Caco-2 (cell line): ENCODE results near the gene ADNP. TPM values are rescaled to one million over a fixed set of nuclear protein-coding genes. Genes with fewer than 3 reads are reported as not detected.

Experiments
- BruUV-seq: library from RNA; stranded (reverse); fragments of 400-500 nt; replicated peaks from 2 replicates; lab custom pipeline; 2021; lab: Mats Ljungman, UMichigan
- CTCF ChIA-PET: fragments of 300-600 bp; sonication (Branson Sonifier 250); formaldehyde crosslinking; loops from one replicate; lab custom pipeline; 2022; ENCODE audit warnings: antibody characterized with exemption; lab: Charles Lee
- POLR2A ChIA-PET: fragments of 300-600 bp; sonication (Branson Sonifier 250); formaldehyde crosslinking; loops from one replicate; lab custom pipeline; 2022; ENCODE audit warnings: antibody characterized with exemption; lab: Charles Lee
- DNase-seq, 2 experiments: peaks; one replicate each; pipeline versions ENCODE4 v3.0.0 to v3.0.0-alpha.2; 2020 to 2022
- H3K27me3 ChIP-seq: replicated peaks from 2 replicates; pipeline ENCODE4 v1.6.0; 2011; ENCODE audit warnings: low read length; ENCODE audit not compliant: control insufficient read depth, insufficient read depth
- H3K36me3 ChIP-seq: 2 replicates; pipeline ENCODE4 v1.5.1; 2011; ENCODE audit warnings: low read length; ENCODE audit not compliant: control insufficient read depth, insufficient read depth
- H3K4me1 ChIP-seq: fragments of 250-450 bp; sonication (Bioruptor Pico); 2 replicates; pipeline ENCODE4 v1.5.1; 2020; ENCODE audit warnings: mild to moderate bottlenecking
- H3K4me3 ChIP-seq: 2 replicates; pipeline ENCODE4 v1.5.1; 2011; ENCODE audit warnings: low read depth, mild to moderate bottlenecking, control low read depth, low read length
- H3K9me3 ChIP-seq: fragments of 250-450 bp; sonication (Bioruptor Pico); 2 replicates; pipeline ENCODE4 v1.5.1; 2020; ENCODE audit warnings: mild to moderate bottlenecking, moderate library complexity
- H3K27ac Mint-ChIP-seq: one replicate; pipeline ENCODE4 v1.8.0; 2022; ENCODE audit warnings: mixed read lengths; ENCODE audit not compliant: unreplicated experiment
- H3K27me3 Mint-ChIP-seq: one replicate; pipeline ENCODE4 v1.8.0; 2022; ENCODE audit warnings: mixed read lengths; ENCODE audit not compliant: insufficient read depth, unreplicated experiment
- H3K36me3 Mint-ChIP-seq: one replicate; pipeline ENCODE4 v1.8.0; 2022; ENCODE audit warnings: mild to moderate bottlenecking, mixed read lengths; ENCODE audit not compliant: insufficient read depth, unreplicated experiment
- H3K4me1 Mint-ChIP-seq: one replicate; pipeline ENCODE4 v1.8.0; 2022; ENCODE audit warnings: low read depth, mixed read lengths; ENCODE audit not compliant: unreplicated experiment
- H3K4me3 Mint-ChIP-seq: one replicate; pipeline ENCODE4 v1.8.0; 2022; ENCODE audit warnings: mild to moderate bottlenecking, moderate library complexity, mixed read lengths; ENCODE audit not compliant: unreplicated experiment
- H3K9me3 Mint-ChIP-seq: one replicate; pipeline ENCODE4 v1.8.0; 2022; ENCODE audit warnings: mixed read lengths; ENCODE audit not compliant: unreplicated experiment
- intact Hi-C: fragments of 100-400 bp; cut with micrococcal nuclease; formaldehyde crosslinking; loops from one replicate; pipeline ENCODE4 v1.10.0; 2022; ENCODE audit not compliant: unreplicated experiment
- total RNA-seq: library from RNA; stranded (reverse); gene quantifications from 2 replicates; pipeline ENCODE4 v1.2.3, GENCODE V29; 2022
- TF ChIP-seq, protein P1 (sequence below), 2 experiments: fragments of 200-600 bp in 1 of 2; IDR thresholded peaks; 1 replicate in 1 of 2; 2 replicates in 1 of 2; pipeline versions ENCODE4 v1.5.1 to v1.8.0; 2011 to 2022; ENCODE audit warnings: antibody characterized with exemption in 1 of 2, control low read depth in 1 of 2, inconsistent platforms in 1 of 2, low read depth in 1 of 2, low read length in 1 of 2, mild to moderate bottlenecking in 1 of 2, moderate library complexity in 1 of 2; ENCODE audit not compliant: insufficient read depth in 1 of 2, severe bottlenecking in 1 of 2, unreplicated experiment in 1 of 2

The ADNP gene
- total RNA-seq, 1 experiment from 2014 or later: 154 TPM

DNA sequence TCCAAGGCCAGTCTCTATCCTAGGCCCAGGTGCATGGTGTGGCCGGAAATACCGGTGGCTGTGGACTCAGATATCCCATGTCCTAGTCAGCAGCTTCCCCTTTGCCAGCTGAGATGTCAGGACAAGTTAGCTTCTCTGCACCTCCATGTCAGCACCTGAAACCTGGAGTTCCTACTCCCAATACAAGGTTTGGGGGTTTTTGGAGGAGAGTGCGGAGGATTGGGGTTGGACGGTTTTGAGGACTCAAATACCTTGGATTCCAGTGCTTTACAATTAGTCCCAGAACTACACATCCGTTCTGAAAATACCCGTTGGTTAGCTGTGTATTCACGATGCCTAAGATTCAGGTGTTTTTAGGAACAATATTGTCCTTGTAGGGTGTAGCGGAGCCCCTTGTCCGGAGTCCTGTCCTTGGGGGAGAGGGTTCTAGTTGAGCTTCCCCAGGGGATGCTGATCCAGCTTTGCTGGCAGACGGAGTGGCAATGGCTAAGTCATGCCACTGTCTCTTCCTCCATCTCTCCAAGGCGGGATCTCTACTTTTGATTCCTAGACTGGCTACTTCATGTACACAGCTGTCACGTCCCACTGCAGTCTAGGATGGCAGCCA lies 45.0 kb downstream of the ADNP start:
- no peaks in the 10 kb centered on the region for H3K9me3 ChIP-seq
- no TSS peak for BruUV-seq
- CTCF ChIA-PET: interaction anchor here (0.6 to 1.7 kb wide), 2 partner anchors 92 to 484 kb away, joined by 5 read pairs; partner anchors contain the start of gene BCAS4
- TF ChIP-seq, protein P1, sequence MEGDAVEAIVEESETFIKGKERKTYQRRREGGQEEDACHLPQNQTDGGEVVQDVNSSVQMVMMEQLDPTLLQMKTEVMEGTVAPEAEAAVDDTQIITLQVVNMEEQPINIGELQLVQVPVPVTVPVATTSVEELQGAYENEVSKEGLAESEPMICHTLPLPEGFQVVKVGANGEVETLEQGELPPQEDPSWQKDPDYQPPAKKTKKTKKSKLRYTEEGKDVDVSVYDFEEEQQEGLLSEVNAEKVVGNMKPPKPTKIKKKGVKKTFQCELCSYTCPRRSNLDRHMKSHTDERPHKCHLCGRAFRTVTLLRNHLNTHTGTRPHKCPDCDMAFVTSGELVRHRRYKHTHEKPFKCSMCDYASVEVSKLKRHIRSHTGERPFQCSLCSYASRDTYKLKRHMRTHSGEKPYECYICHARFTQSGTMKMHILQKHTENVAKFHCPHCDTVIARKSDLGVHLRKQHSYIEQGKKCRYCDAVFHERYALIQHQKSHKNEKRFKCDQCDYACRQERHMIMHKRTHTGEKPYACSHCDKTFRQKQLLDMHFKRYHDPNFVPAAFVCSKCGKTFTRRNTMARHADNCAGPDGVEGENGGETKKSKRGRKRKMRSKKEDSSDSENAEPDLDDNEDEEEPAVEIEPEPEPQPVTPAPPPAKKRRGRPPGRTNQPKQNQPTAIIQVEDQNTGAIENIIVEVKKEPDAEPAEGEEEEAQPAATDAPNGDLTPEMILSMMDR (IDR thresholded peaks at IDR 0.05; ENCODE audit: insufficient read depth in 1 of 2, low read depth in 1 of 2, low read length in 1 of 2, severe bottlenecking in 1 of 2, unreplicated experiment in 1 of 2): no peak
- no peaks in the 10 kb centered on the region for H3K9me3 Mint-ChIP-seq
- no peak overlapping the region for H3K4me3 ChIP-seq
- peaks cover 83% of the 10 kb centered on the region for H3K36me3 Mint-ChIP-seq
- H3K4me1 ChIP-seq: no peaks in the 10 kb centered on the region
- H3K36me3 ChIP-seq: peaks cover 2% of the 10 kb centered on the region
- H3K4me3 Mint-ChIP-seq: no peak overlapping the region
- POLR2A ChIA-PET: no interaction called here
- intact Hi-C loops: no loop called here
- H3K27me3 ChIP-seq: no peaks in the 10 kb centered on the region
- DNase-seq: peak in 1 of 2 experiments; percentile 38
- H3K27ac Mint-ChIP-seq: peak overlapping the region; percentile 66
- no peaks in the 10 kb centered on the region for H3K27me3 Mint-ChIP-seq
- no peaks in the 10 kb centered on the region for H3K4me1 Mint-ChIP-seq

DNA sequence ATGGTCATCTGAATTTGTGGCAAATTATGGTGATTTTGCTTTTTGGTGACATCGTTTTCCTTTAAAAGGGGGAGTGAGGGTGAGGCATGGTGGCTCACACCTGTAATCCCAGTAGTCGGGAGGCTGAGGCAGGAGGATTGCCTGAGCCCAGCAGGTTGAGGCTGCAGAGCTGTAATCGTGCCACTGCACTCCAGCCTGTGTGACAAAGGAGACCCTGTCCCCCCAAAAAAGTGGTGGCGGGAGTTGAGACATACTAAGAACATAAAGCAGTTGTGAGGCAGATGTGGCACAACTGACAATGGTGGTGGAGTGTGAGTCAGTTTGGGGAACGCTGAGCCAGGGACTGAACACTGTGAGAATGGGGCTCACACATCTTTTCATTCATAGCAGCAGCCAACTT lies 45.5 kb downstream of the ADNP start:
- no peak overlapping the region for H3K4me3 Mint-ChIP-seq
- no peak overlapping the region for H3K4me3 ChIP-seq
- no peaks in the 10 kb centered on the region for H3K9me3 Mint-ChIP-seq
- CTCF ChIA-PET: interaction anchor here (0.6 to 1.7 kb wide), 2 partner anchors 91 to 484 kb away, joined by 5 read pairs; partner anchors contain the start of gene BCAS4
- peak overlapping the region; percentile 66 for H3K27ac Mint-ChIP-seq
- peaks cover 82% of the 10 kb centered on the region for H3K36me3 Mint-ChIP-seq
- H3K4me1 Mint-ChIP-seq: no peaks in the 10 kb centered on the region
- H3K4me1 ChIP-seq: no peaks in the 10 kb centered on the region
- TF ChIP-seq, protein P1 (IDR thresholded peaks at IDR 0.05; ENCODE audit: insufficient read depth in 1 of 2, low read depth in 1 of 2, low read length in 1 of 2, severe bottlenecking in 1 of 2, unreplicated experiment in 1 of 2): no peak
- peak in 1 of 2 experiments; percentile 38 for DNase-seq
- intact Hi-C loops: no loop called here
- H3K27me3 Mint-ChIP-seq: no peaks in the 10 kb centered on the region
- no peaks in the 10 kb centered on the region for H3K9me3 ChIP-seq
- H3K27me3 ChIP-seq: no peaks in the 10 kb centered on the region
- H3K36me3 ChIP-seq: peaks cover 2% of the 10 kb centered on the region
- no TSS peak for BruUV-seq
- POLR2A ChIA-PET: no interaction called here

DNA sequence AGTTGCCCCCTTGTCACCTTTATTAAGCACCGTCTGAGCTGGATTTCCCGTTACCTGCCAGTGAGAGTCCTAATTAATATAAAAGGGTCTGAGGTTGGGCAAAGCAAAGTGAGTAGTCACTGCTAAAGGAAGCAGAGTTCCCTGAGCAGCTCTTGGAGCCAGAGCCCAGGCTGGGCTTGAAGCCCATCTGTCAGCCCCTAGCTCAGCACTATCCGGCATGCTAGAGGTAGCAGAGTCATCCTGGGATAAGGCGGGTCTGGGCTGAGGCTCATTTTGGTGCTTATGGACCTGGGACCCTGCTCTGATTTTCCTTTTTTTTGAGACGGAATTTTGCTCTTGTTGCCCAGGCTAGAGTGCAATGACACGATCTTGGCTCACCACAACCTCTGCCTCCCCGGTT lies 46.2 kb downstream of the ADNP start:
- Histone ChIP-seq H3K9me3 (no peaks in the 10 kb centered on the region), H3K4me3 (no peak overlapping the region), H3K36me3 (peaks cover 2% of the 10 kb centered on the region), H3K27me3 (no peaks in the 10 kb centered on the region), H3K4me1 (no peaks in the 10 kb centered on the region)
- Mint-ChIP-seq H3K36me3 (peaks cover 82% of the 10 kb centered on the region), H3K4me3 (no peak overlapping the region), H3K27ac (no peak overlapping the region), H3K27me3 (no peaks in the 10 kb centered on the region), H3K9me3 (no peaks in the 10 kb centered on the region), H3K4me1 (no peaks in the 10 kb centered on the region)
- POLR2A ChIA-PET: no interaction called here
- BruUV-seq: no TSS peak
- CTCF ChIA-PET: interaction anchor here (0.9 to 1.7 kb wide), 3 partner anchors 90 to 96 kb away, joined by 3 to 5 read pairs (median 3); partner anchors contain the start of gene BCAS4
- intact Hi-C loops: no loop called here
- TF ChIP-seq, protein P1 (IDR thresholded peaks at IDR 0.05; ENCODE audit: insufficient read depth in 1 of 2, low read depth in 1 of 2, low read length in 1 of 2, severe bottlenecking in 1 of 2, unreplicated experiment in 1 of 2): no peak
- DNase-seq: peak in 1 of 2 experiments; percentile 39
